G401 (cell line): ENCODE measurements around the gene BTBD2. TPM values are rescaled to one million over a fixed set of nuclear protein-coding genes. Genes with fewer than 3 reads are reported as not detected.

Experiments used
- DNase-seq: peaks from one replicate; pipeline ENCODE4 v3.0.0-alpha.2; 2015; ENCODE audit warnings: low spot score
- in situ Hi-C: cut with HindIII; loops from 2 replicates; pipeline ENCODE4 v1.10.0; 2016; ENCODE audit warnings: low sequenced_read_pairs, mixed read lengths
- total RNA-seq: library from RNA; depleted of rRNA; stranded (reverse); fragments of >200 nt; shearing (Covaris generic); gene quantifications from 2 replicates; pipeline ENCODE4 v1.2.3, GENCODE V29; 2014; rRNA removed

The BTBD2 gene
- 70.9 and 89.0 TPM in 2 replicates for total RNA-seq

- peak; percentile 84 for DNase-seq
- in situ Hi-C loops, result no loop called here
Measured at GRCh38 chr19:2015608-2015950, at the start of gene BTBD2. TSS of gene BTBD2 (minus strand) at chr19:2015714. CDS start at chr19:2015703, 11 bp downstream.

- in situ Hi-C loops, result no loop called here
- DNase-seq, result peak; percentile 97
Measured at GRCh38 chr19:2064788-2065524, 49.4 kb upstream of the BTBD2 start.

GRCh38 chr19:2064395-2064787, 48.9 kb upstream of the BTBD2 start:
- peak; percentile 81 for DNase-seq
- in situ Hi-C loops, result no loop called here

GRCh38 chr19:2063824-2064223, 48.3 kb upstream of the BTBD2 start:
- in situ Hi-C loops, result no loop called here
- no peak for DNase-seq

GRCh38 chr19:2062770-2063169, 47.3 kb upstream of the BTBD2 start:
- DNase-seq, result no peak
- in situ Hi-C loops, result no loop called here

GRCh38 chr19:2062389-2062729, 46.8 kb upstream of the BTBD2 start:
- DNase-seq, result no peak
- in situ Hi-C loops, result no loop called here

GRCh38 chr19:2061495-2062388, 46.2 kb upstream of the BTBD2 start:
- in situ Hi-C loops, result no loop called here
- DNase-seq, result peak; percentile 99

GRCh38 chr19:2060884-2061494, 45.5 kb upstream of the BTBD2 start:
- in situ Hi-C loops, result no loop called here

GRCh38 chr19:2059422-2060201, 44.1 kb upstream of the BTBD2 start:
- DNase-seq, result no peak
- in situ Hi-C loops, result no loop called here

More at GRCh38 chr19:2060884-2061494, 45.5 kb upstream of the BTBD2 start:
- peak; percentile 67 for DNase-seq

- DNase-seq, result no peak
- in situ Hi-C loops, result no loop called here
Measured at GRCh38 chr19:2058570-2059421, 43.3 kb upstream of the BTBD2 start.

GRCh38 chr19:2057484-2058469, 42.3 kb upstream of the BTBD2 start:
- in situ Hi-C loops, result no loop called here
- no peak for DNase-seq

- no peak for DNase-seq
- in situ Hi-C loops, result no loop called here
Measured at GRCh38 chr19:2056837-2057192, 41.3 kb upstream of the BTBD2 start.

GRCh38 chr19:2055931-2056836, 40.7 kb upstream of the BTBD2 start:
- peak; percentile 78 for DNase-seq
- in situ Hi-C loops, result no loop called here

GRCh38 chr19:2054763-2055162, 39.2 kb upstream of the BTBD2 start:
- DNase-seq, result no peak
- in situ Hi-C loops, result no loop called here

- peak; percentile 67 for DNase-seq
- in situ Hi-C loops, result no loop called here
Measured at GRCh38 chr19:2053601-2054389, 38.3 kb upstream of the BTBD2 start.
